ENCODE results near the gene AKR1D1.

The AKR1D1 gene

GRCh38 chr7:138166681-138167080 lies 90.4 kb downstream of the AKR1D1 start:
- DNase-seq (ENCODE audit: low read depth) = no peak

- DNase-seq (ENCODE audit: low read depth) = no peak
Measured at GRCh38 chr7:138167222-138167621, 91.0 kb downstream of the AKR1D1 start.

- no peak for DNase-seq (ENCODE audit: low read depth)
Measured at GRCh38 chr7:138167869-138168296, 91.6 kb downstream of the AKR1D1 start.

Data from activated T-helper 9 cell treated with anti-CD3 and anti-CD28 coated beads, Interleukin-2, amount 50 U/mL, for 16 hours (primary cell).